ENCODE data around the gene CDK16.
"Not testable (repeated sequence)": the region's sequence is repeated elsewhere in the genome, so short reads cannot be mapped to it uniquely, and the experiment has no call there.

The CDK16 gene

DNA sequence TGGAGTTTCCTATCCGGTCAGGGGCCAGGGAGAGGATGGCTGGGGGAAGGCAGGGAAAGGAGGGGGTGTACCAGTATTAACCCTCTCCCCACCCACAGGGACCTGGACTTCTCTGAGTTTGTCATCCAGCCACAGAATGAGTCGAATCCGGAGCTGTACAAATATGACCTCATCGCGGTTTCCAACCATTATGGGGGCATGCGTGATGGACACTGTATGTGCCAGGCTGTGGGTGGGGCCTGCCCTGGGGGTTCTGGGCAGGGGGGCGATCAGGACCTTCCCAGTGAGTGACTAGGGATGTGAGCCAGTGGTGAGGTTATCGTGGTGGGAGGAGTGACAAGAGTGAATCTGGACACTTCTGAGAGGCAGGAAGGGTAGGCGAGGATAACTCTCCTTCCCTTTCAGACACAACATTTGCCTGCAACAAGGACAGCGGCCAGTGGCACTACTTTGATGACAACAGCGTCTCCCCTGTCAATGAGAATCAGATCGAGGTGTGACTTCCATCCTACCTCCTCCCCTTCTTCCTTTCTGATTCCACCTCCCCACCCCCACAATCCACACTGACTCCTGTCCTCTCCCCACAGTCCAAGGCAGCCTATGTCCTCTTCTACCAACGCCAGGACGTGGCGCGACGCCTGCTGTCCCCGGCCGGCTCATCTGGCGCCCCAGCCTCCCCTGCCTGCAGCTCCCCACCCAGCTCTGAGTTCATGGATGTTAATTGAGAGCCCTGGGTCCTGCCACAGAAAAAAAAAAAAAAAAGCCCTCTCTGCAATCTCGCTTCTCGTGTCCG lies 28.9 kb downstream of the CDK16 start:
- no peak for DNase-seq (ENCODE audit: low read depth in 1 of 2, low spot score in 1 of 2)
- H3K27me3 ChIP-seq (ENCODE audit: insufficient read depth, poor library complexity, severe bottlenecking), result no peaks in the 10 kb centered on the region
- H3K27ac ChIP-seq (replicated peaks), result no peak overlapping the region
- TF ChIP-seq, protein P1, sequence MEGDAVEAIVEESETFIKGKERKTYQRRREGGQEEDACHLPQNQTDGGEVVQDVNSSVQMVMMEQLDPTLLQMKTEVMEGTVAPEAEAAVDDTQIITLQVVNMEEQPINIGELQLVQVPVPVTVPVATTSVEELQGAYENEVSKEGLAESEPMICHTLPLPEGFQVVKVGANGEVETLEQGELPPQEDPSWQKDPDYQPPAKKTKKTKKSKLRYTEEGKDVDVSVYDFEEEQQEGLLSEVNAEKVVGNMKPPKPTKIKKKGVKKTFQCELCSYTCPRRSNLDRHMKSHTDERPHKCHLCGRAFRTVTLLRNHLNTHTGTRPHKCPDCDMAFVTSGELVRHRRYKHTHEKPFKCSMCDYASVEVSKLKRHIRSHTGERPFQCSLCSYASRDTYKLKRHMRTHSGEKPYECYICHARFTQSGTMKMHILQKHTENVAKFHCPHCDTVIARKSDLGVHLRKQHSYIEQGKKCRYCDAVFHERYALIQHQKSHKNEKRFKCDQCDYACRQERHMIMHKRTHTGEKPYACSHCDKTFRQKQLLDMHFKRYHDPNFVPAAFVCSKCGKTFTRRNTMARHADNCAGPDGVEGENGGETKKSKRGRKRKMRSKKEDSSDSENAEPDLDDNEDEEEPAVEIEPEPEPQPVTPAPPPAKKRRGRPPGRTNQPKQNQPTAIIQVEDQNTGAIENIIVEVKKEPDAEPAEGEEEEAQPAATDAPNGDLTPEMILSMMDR (IDR thresholded peaks at IDR 0.05; ENCODE audit: insufficient read depth, low read length), result no peak
- TF ChIP-seq, protein P2, sequence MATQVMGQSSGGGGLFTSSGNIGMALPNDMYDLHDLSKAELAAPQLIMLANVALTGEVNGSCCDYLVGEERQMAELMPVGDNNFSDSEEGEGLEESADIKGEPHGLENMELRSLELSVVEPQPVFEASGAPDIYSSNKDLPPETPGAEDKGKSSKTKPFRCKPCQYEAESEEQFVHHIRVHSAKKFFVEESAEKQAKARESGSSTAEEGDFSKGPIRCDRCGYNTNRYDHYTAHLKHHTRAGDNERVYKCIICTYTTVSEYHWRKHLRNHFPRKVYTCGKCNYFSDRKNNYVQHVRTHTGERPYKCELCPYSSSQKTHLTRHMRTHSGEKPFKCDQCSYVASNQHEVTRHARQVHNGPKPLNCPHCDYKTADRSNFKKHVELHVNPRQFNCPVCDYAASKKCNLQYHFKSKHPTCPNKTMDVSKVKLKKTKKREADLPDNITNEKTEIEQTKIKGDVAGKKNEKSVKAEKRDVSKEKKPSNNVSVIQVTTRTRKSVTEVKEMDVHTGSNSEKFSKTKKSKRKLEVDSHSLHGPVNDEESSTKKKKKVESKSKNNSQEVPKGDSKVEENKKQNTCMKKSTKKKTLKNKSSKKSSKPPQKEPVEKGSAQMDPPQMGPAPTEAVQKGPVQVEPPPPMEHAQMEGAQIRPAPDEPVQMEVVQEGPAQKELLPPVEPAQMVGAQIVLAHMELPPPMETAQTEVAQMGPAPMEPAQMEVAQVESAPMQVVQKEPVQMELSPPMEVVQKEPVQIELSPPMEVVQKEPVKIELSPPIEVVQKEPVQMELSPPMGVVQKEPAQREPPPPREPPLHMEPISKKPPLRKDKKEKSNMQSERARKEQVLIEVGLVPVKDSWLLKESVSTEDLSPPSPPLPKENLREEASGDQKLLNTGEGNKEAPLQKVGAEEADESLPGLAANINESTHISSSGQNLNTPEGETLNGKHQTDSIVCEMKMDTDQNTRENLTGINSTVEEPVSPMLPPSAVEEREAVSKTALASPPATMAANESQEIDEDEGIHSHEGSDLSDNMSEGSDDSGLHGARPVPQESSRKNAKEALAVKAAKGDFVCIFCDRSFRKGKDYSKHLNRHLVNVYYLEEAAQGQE (IDR thresholded peaks at IDR 0.05; ENCODE audit: insufficient replicate concordance, low read depth), result no peak
- no peak for TF ChIP-seq POLR2AphosphoS5 (IDR thresholded peaks at IDR 0.05; ENCODE audit: low read depth)
- no peak for TF ChIP-seq GABPA (IDR thresholded peaks at IDR 0.05; ENCODE audit: low read depth)
- no peak for TF ChIP-seq SPI1 (IDR thresholded peaks at IDR 0.05; ENCODE audit: borderline replicate concordance, low read depth)
- H3K4me3 ChIP-seq (replicated peaks; ENCODE audit: insufficient read depth, low read length), result no peak overlapping the region

DNA sequence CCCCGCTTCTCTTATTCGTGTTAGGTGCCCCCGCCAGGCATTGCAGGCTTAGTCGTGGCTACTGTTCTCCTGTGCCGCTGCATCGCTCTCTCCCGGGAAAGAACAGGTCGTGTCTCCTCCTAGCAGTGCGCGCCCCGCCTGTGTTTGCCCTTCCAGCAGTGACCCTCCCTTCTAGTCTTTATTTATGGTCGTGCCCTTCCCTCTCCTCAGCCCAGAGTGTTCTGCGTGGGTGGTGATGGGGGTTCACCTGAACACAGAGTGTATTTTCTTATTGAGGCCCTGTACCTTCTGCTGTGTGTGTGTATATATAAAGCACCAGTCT lies 29.5 kb downstream of the CDK16 start:
- no peak overlapping the region for H3K4me3 ChIP-seq (replicated peaks; ENCODE audit: insufficient read depth, low read length)
- no peaks in the 10 kb centered on the region for H3K27me3 ChIP-seq (ENCODE audit: insufficient read depth, poor library complexity, severe bottlenecking)
- no peak overlapping the region for H3K27ac ChIP-seq (replicated peaks)
- DNase-seq (ENCODE audit: low read depth in 1 of 2, low spot score in 1 of 2), result no peak
- TF ChIP-seq, protein P1 (IDR thresholded peaks at IDR 0.05; ENCODE audit: insufficient read depth, low read length), result no peak
- TF ChIP-seq GABPA (IDR thresholded peaks at IDR 0.05; ENCODE audit: low read depth) (no peak), SPI1 (IDR thresholded peaks at IDR 0.05; ENCODE audit: borderline replicate concordance, low read depth) (no peak), POLR2AphosphoS5 (IDR thresholded peaks at IDR 0.05; ENCODE audit: low read depth) (no peak)
- TF ChIP-seq, protein P2 (IDR thresholded peaks at IDR 0.05; ENCODE audit: insufficient replicate concordance, low read depth), result no peak

DNA sequence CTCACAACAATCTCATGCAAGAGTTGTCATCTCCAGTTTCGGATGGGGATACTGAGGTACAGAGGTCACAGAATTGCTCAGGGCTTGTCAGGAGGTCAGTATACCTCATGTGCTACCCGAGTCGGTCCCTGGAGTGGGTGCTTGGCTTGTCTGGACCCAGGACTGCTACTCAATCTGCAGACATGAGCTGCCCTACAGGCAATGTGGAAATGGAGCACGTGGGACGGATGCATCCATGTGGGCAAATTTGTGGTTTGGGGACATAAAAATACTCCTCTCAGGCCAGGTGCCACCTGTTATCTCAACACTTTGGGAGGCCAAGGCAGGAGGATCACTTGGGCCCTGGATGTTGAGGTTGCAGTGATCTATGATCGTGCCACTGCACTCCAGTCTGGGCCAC lies 30.1 kb downstream of the CDK16 start:
- H3K27ac ChIP-seq (replicated peaks), result no peak overlapping the region
- no peaks in the 10 kb centered on the region for H3K27me3 ChIP-seq (ENCODE audit: insufficient read depth, poor library complexity, severe bottlenecking)
- TF ChIP-seq SPI1 (IDR thresholded peaks at IDR 0.05; ENCODE audit: borderline replicate concordance, low read depth), result no peak
- no peak for DNase-seq (ENCODE audit: low read depth in 1 of 2, low spot score in 1 of 2)
- no peak overlapping the region for H3K4me3 ChIP-seq (replicated peaks; ENCODE audit: insufficient read depth, low read length)

DNA sequence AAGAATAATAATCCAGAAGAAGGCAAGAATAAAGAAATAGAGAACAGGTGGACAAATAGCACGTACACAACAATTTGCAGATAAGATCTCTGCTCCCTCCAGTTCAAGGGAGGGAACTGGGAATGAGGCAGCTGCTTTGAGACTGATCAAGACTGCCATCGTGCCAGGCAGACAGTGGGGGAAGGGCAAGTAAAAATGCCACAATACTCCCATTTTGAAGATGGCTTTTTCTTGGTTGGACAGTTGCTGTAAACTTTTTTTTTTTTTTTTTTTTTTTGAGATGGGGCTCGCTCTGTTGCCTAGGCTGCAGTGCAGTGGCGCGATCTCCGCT lies 31.5 kb downstream of the CDK16 start:
- no peak for DNase-seq (ENCODE audit: low read depth in 1 of 2, low spot score in 1 of 2)
- H3K4me3 ChIP-seq (replicated peaks; ENCODE audit: insufficient read depth, low read length), result no peak overlapping the region
- H3K27ac ChIP-seq (replicated peaks), result no peak overlapping the region
- no peaks in the 10 kb centered on the region for H3K27me3 ChIP-seq (ENCODE audit: insufficient read depth, poor library complexity, severe bottlenecking)
- TF ChIP-seq GABPA (IDR thresholded peaks at IDR 0.05; ENCODE audit: low read depth), result no peak

DNA sequence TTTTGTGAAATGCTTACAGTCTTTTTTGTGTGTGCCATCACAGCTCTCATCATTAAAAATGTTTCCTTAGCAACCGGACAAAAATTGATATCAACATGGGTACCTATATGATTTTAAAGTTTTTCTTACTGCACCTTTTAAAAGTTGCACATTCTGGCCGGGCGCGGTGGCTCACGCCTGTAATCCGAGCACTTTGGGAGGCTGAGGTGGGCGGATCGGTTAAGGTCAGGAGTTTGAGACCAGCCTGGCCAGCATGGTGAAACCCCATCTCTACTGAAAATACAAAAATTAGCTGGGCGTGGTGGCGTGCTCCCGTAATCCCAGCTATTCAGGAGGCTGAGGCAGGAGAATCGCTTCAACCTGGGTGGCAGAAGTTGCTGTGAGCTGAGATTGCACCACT lies 39.1 kb downstream of the CDK16 start:
- H3K27me3 ChIP-seq (ENCODE audit: insufficient read depth, poor library complexity, severe bottlenecking); DNase-seq (ENCODE audit: low read depth in 1 of 2, low spot score in 1 of 2); H3K27ac ChIP-seq (replicated peaks): not testable (repeated sequence)

More for the DNA sequence above, 39.1 kb downstream of the CDK16 start:
- not testable (repeated sequence) for H3K4me3 ChIP-seq (replicated peaks; ENCODE audit: insufficient read depth, low read length)
